Activated CD8-positive, alpha-beta memory T cell treated with anti-CD3 and anti-CD28 coated beads, Interleukin-2, amount 50 U/mL, for 4 hours (primary cell): ENCODE data around the gene ARID1A.
"Not testable (repeated sequence)": the region's sequence is repeated elsewhere in the genome, so short reads cannot be mapped to it uniquely, and the experiment has no call there.

Experiments
- DNase-seq: peaks from one replicate; pipeline ENCODE4 v3.0.0-alpha.2; 2020

ARID1A gene

GRCh38 chr1:26697978-26698849 is 2.4 kb downstream of the ARID1A start:
- no peak for DNase-seq

- DNase-seq, result no peak
Observed at GRCh38 chr1:26700711-26701110, 4.9 kb downstream of the ARID1A start.

GRCh38 chr1:26701266-26701994 is 5.6 kb downstream of the ARID1A start:
- no peak for DNase-seq

GRCh38 chr1:26701995-26702679 is 6.3 kb downstream of the ARID1A start:
- no peak for DNase-seq

GRCh38 chr1:26702680-26703038 is 6.8 kb downstream of the ARID1A start:
- DNase-seq, result no peak

GRCh38 chr1:26703478-26703877 is 7.7 kb downstream of the ARID1A start:
- no peak for DNase-seq

GRCh38 chr1:26704629-26705028 is 8.8 kb downstream of the ARID1A start:
- no peak for DNase-seq

- DNase-seq, result not testable (repeated sequence)
Observed at GRCh38 chr1:26705227-26705626, 9.4 kb downstream of the ARID1A start.

GRCh38 chr1:26705788-26706311 is 10.0 kb downstream of the ARID1A start:
- DNase-seq, result no peak

GRCh38 chr1:26706315-26706714 is 10.5 kb downstream of the ARID1A start:
- no peak for DNase-seq

GRCh38 chr1:26710811-26711210 is 15.0 kb downstream of the ARID1A start:
- DNase-seq, result no peak

GRCh38 chr1:26711777-26712176 is 16.0 kb downstream of the ARID1A start:
- DNase-seq, result no peak

GRCh38 chr1:26717017-26717491 is 21.2 kb downstream of the ARID1A start:
- no peak for DNase-seq

GRCh38 chr1:26719205-26719604 is 23.4 kb downstream of the ARID1A start:
- no peak for DNase-seq

- DNase-seq, result no peak
Observed at GRCh38 chr1:26721669-26722355, 26.0 kb downstream of the ARID1A start.

GRCh38 chr1:26723013-26723991 is 27.5 kb downstream of the ARID1A start:
- peak; percentile 26 for DNase-seq

- DNase-seq, result no peak
Observed at GRCh38 chr1:26724118-26724517, 28.3 kb downstream of the ARID1A start.

GRCh38 chr1:26724926-26725325 is 29.1 kb downstream of the ARID1A start:
- DNase-seq, result no peak

GRCh38 chr1:26725904-26726303 is 30.1 kb downstream of the ARID1A start:
- DNase-seq, result not testable (repeated sequence)

GRCh38 chr1:26726784-26727183 is 31.0 kb downstream of the ARID1A start:
- DNase-seq, result no peak

GRCh38 chr1:26727476-26727875 is 31.7 kb downstream of the ARID1A start:
- no peak for DNase-seq
